Stimulated activated CD8-positive, alpha-beta memory T cell treated with anti-CD3 and anti-CD28 coated beads, Interleukin-4, amount 100 ng/mL, for 24 hours (primary cell): ENCODE data around the gene NFYC.
A peak's percentile ranks its signal among the peaks of the same experiment; 100 is the strongest.
"Not testable (repeated sequence)": the region's sequence is repeated elsewhere in the genome, so short reads cannot be mapped to it uniquely, and the experiment has no call there.

Experiments
- DNase-seq: peaks from one replicate; pipeline ENCODE4 v3.0.0-alpha.2; 2020; ENCODE audit warnings: low read depth

The NFYC gene

DNA sequence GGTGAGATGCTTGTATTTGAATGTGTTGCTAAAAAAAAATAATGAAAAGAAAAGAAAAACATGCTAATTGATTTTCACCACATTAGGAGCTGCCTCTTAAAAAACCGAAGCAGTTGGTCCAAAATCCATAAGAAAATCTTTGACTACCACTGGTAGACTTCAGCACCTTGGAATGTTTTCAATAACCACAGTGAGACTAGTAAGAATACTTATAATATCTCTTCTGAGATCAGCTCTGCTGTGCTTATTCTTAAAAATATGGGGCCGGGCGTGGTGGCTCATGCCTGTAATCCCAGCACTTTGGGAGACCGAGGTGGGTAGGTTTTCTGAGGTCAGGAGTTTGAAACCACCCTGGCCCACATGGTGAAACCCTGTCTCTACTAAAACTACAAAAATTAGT, 15.1 kb downstream of the NFYC start:
- no peak for DNase-seq

DNA sequence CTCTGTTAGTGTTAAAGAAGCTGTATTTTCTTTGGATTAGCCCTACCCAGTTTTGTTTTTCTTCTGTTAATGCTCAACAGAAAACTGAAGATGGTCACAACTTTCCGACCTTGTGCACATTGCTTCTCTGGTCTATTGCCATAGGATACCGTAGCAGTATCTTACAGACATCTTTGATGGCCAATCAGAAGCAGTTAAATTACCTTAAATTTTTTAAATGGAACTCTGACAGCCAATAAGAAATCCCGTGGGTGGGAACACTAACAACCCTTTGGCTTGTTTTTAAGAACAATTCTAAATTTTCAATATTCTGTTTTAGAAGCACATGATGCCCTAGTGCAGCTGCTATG, 17.2 kb downstream of the NFYC start:
- no peak for DNase-seq

- DNase-seq = peak; percentile 44
These were observed 17.7 kb downstream of the NFYC start for GRCh38 chr1:40709100-40709801.

DNA sequence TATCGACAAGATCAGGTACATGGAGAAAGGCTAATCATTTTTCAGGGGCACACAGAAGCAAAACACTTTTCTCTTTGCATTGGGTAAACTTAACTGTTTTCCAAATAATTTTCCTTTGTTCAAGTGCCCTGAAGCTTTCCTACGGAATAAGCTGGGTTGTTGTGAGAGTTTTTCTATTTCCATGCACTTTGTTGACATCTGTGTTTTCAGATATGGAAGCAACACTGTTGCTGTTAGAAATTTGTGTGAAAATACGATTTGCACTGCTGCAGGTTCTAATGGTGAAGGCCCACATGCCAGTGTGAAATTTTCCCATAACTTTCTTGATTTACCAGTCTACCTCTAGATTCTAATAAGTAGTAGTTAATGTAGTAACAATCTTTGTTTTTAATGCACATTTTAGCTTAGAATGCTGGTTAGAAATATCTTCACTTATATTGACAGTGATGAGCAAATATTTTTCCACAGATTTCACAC, 18.3 kb downstream of the NFYC start:
- DNase-seq = no peak

DNA sequence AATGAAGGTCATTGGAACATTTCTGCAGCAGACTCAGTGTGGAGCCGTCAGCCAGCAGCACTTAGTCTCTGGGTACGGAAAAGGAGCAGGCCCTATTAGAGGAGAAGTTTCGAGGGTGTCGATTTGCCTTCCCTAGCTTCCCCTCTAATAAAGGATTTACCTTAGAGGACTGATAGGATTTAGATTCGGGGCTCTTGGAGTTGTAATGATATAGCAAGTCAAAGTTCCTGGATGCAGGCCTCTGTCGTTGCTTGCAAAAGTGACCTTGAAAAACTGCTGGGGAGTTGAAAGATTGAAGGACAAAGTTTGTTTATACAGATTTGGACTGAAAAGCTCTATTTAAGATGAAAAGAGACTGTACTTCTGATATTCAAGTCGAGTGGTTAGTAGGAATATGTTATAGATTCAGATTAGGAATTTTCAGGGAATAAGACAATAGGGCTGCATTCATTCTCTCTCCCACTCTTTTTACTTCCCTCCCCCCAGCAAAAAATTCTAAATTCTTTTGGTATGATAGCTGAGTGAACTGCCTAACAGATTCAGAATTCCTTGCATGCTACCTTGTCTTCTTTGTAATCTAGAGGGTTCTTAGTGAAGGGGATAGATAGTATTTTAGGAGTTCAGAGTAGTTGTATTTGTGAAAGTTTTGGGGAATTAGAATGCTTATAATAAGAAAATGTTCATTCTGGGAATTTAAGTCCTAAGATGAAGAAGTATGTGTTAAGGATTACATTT, 19.2 kb downstream of the NFYC start:
- DNase-seq = no peak

DNA sequence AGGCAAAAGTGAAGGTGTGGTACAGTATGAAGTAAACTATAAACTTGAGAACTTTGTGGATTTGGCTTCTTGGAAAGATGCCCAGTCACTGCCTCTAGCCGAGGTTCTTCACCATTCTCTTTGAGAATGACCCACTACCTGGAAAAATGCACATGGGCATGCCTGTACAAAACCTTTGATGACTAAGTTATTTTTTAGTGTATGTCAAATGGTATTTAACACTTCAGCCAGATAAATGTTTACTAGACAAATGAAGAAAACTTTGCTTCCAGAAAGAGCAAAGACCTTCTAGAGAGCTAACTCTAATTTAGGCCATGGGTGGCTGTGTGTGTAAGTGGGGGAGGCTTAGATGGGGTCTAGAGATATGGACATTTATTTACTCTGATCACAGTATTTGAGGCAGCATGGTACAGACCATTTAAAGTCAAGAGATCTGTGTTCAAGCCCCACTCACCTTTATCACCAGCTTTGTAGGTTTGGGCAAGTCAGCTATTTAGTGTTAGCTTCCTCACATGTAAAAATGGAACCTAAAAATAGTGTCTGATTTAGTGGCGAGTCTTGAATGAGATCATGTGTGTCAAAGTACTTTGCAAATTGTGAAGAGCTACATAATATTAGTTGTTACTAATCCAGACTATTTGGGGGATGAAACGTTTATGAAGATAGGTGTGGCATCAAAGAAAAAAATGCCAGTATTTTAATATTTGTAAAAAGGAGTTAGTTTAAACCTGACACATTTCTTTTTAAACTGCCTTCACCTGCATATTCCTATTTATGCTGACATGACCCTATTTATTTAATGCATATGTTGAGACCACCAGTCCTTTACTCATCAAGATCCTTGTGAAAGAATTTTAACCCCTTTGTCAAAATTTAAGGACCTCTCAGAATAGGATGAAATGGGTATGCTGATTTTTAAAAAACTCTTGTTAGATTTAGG, 20.2 kb downstream of the NFYC start:
- no peak for DNase-seq

DNA sequence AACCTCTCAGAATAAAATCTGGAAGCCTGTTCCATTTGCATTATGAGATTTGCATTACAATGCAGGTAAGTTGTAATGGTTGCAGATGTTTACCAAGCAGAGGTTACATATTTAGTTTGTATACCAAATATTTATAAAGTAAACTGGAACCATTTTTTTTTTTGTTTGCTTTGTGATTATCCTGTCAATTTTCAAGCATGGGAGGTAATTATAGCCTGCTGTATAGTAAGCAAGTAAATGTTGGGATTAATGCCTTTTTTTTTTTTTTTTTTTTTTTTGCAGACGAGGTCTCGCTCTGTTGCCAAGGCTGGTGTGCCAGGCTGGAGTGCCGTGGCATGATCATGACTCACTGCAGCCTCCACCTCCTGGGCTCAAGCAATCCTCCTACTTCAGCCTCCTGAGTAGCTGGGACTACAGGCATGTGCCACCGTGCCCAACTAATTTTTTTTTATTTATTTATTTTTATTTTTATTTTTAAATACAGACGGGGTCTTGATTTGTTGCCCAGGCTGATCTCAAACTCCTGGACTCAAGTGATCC, 21.0 kb downstream of the NFYC start:
- DNase-seq = no peak

- DNase-seq = no peak
These were observed 21.5 kb downstream of the NFYC start for GRCh38 chr1:40712997-40713396.

GRCh38 chr1:40715491-40716059, 24.1 kb downstream of the NFYC start:
- DNase-seq = no peak

DNA sequence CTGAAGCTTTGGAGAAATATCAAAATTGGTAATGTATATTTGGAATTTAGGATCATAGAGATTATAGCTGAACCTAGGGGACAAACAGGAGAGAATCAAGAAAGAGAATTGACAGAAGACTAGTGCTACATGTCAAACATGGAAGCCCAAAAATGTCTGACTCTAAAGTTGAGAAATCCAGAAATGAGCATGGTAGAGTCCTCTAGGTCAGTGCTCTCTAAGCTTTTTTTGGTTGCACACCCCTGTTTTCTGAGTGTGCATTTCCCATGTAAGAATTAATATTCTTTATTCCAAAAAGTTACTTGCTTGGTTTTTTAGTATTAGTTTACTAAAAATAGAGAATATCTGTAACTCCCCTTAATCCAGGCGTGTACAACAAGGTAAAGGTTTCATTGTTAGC, 25.6 kb downstream of the NFYC start:
- no peak for DNase-seq

- no peak for DNase-seq
These were observed 26.5 kb downstream of the NFYC start for GRCh38 chr1:40717955-40718354.

DNA sequence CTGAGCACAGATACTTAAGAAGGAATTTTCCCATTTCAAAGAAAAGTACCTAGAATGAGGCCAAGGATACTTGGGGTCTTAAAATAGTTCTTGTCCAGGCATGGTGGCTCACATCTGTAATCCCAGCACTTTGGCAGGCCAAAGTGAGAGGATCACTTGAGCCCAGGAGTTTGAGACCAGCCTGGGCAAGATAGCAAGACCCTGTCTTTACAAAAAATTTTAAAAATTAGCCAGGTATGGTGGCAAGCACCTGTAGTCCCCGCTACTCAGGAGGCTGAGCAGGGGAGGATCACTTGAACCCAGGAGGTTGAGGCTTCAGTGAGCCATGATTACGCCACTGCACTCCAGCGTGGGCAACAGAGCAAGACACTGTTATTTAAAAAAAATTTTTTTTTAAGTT, 29.0 kb downstream of the NFYC start:
- DNase-seq = no peak

DNA sequence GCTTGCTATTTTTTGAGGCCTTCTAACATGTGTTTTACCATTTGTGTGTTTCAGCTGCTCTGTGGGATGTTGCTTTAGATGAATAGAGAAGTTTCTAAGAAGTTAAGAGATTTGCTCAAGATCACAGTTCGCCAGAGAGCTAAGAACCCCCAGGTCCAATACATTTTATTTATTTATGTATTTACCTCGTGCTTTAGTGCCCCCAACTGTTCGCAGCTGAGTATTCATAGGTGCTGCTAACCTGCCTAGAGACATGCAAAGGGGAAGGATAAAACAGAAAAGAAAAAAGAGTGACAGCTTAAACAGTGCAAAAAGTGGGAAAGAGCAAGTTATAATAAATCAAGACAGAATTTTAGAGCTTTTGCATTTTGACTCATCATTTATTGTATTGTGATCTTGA, 31.1 kb downstream of the NFYC start:
- no peak for DNase-seq

GRCh38 chr1:40723196-40723955, 31.9 kb downstream of the NFYC start:
- DNase-seq = no peak

DNA sequence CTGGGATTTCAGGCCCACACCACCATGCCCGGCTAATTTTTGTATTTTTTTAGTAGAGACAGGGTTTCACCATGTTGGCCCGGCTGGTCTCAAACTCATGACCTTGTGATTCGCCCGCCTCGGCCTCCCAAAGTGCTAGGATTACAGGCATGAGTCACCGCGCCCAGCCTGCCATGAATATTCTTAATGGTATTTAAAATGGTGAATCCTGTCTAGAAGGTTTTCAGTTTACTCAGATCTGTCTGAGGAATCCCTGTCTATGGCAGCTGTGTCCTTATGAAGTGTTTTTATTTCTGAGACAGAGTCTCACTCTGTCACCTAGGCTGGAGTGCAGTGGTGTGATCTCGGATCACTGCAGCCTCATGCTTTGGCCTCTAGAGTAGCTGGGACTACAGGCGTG, 36.2 kb downstream of the NFYC start:
- DNase-seq = not testable (repeated sequence)

DNA sequence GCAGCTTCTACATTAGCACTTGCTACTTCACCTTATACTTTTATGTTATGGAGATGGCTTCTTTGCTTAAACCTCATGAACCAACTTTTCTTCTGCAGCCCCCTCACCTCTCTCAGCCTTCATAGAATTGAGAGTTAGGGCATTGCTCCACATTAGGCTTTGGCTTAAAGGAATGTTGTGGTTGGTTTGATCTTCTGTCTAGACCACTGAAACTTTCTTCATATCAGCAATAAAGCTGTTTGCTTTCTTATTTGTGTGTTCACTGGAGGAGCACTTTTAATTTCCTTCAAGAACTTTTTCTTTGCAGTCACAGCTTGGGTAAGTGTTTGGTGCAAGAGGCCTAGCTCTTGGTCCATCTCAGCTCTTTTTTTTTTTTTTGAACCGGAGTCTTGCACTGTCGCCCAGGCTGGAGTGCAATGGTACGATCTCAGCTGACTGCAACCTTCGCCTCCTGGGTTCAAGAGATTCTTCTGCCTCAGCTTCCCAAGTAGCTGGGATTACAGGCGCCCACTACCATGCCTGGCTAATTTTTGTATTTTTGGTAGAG, 37.9 kb downstream of the NFYC start:
- DNase-seq = not testable (repeated sequence)

DNA sequence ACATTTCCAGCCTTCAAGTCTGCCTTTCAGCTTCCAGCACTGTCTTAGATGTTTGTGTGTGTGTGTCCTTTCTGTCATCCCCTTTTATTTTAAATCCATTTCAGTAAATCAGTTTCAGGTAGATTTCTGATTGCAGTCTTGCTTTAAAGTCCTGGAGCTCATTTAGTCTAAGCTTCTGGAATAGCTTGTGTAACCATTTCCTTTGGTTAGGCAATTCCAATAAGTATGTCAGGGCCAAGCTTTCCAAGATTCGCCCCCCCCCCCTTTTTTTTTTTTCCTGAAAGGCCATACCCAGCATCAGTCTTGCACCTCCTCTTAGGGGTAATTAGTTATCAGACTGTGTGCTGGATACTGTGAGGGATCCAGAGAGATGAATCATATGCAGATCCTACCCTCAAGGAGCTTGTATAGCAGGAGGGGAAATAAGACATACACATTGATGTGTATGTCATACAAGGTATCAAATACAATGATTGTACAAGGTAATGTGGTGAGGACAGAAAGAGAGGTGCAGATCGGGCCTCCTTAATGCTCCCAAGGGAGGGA, 41.3 kb downstream of the NFYC start:
- DNase-seq = no peak

DNA sequence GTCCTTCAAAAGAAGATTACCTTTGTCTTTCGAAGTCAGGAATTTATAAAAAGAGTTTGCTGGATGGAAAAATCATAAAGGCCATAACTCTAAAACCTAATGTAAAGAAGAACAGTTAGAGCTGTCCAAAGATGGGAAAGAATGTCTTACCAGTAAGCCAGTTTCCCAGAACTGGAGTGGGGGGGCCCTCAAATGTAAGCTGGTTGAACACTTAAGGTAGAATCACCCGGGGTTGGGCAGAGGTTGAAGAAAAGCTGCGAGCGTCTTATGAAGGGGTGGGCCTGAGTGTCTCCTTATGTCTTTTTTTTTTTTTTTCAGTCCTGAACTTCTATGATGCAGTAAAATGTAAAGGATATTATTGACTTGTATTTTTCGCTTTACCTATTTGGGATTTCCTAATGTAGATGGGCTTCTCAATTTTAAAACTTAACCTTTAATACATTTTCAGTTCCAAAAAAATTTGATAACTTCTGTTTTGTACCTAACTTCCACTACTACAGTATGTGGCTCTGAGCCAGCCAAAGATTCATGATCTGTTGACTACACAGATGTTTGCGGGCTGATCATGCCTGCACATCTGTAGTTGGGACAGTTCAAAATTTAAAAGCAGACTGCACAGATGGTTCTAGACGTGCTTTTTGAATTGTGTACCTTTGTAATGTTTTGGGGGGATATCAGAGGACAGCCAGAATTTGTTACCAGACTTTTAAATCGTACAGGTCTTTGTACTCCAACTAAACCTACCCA, 43.6 kb downstream of the NFYC start:
- no peak for DNase-seq

GRCh38 chr1:40736085-40736531, 44.6 kb downstream of the NFYC start:
- DNase-seq = no peak

DNA sequence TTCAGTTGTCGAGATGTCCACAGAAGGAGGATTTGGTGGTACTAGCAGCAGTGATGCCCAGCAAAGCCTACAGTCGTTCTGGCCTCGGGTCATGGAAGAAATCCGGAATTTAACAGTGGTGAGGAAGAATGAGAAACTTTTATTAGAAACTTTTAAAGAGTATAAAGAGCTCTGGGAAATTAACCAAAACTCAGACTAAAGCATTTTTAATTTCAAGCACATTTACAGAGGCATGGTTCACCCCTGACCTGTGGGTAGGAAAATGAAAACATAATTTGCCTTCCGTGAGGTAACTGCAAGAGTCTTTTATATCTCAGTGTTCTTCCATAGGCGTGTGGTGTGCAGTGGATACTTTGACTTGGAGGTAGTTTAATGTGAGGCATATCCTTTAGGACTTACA, 47.3 kb downstream of the NFYC start:
- DNase-seq = no peak
